ENCODE results near the gene RNF5. TPM values are rescaled to one million over a fixed set of nuclear protein-coding genes. Genes with fewer than 3 reads are reported as not detected.
A peak's percentile ranks its signal among the peaks of the same experiment; 100 is the strongest.

RNF5 gene
- total and polyA plus RNA-seq, 9 of the 15 experiments (the other 6 are each of a cell fraction or from before 2014, with no cell fraction given) = 62.2 to 245 (median 129) TPM

- TF ChIP-seq CBFA2T3 (IDR thresholded peaks at IDR 0.05) (no peak), ZNF444 (CRISPR knock-in tag; IDR thresholded peaks at IDR 0.05) (peak; percentile 79; the same call in 1 of the 2 replicates), HDAC6 (IDR thresholded peaks at IDR 0.05; ENCODE audit: low read depth, low read length) (no peak), TFE3 (CRISPR knock-in tag; IDR thresholded peaks at IDR 0.05) (no peak; the same call in 1 of the 2 replicates), TAF7 (tag; IDR thresholded peaks at IDR 0.05) (peak; percentile 41; the same call in 1 of the 2 replicates), LEF1 (IDR thresholded peaks at IDR 0.05) (peak; percentile 91; the same call in 1 of the 2 replicates), TOE1 (IDR thresholded peaks at IDR 0.05; ENCODE audit: borderline replicate concordance) (no peak), TOE1 (CRISPR knock-in tag; IDR thresholded peaks at IDR 0.05; ENCODE audit: borderline replicate concordance, low read depth) (no peak), USF1 (CRISPR knock-in tag; IDR thresholded peaks at IDR 0.05) (no peak), ZNF57 (CRISPR knock-in tag; IDR thresholded peaks at IDR 0.05) (no peak), CHD4 (IDR thresholded peaks at IDR 0.05; ENCODE audit: insufficient read depth, insufficient replicate concordance, low read depth, low read length, poor library complexity, severe bottlenecking) (no peak), ARID2 (IDR thresholded peaks at IDR 0.05) (no peak), ZBTB26 (CRISPR knock-in tag; IDR thresholded peaks at IDR 0.05) (0 out of 2 replicates have a peak, but pooled peaks have one; percentile 59), ELF4 (CRISPR knock-in tag; IDR thresholded peaks at IDR 0.05) (peak; percentile 82), USF2 (CRISPR knock-in tag; IDR thresholded peaks at IDR 0.05) (no peak), NCOR1 (IDR thresholded peaks at IDR 0.05) (peak; percentile 35; the same call in 1 of the 2 replicates), ZNF586 (CRISPR knock-in tag; conservative IDR thresholded peaks at IDR 0.05) (no peak), RBM34 (IDR thresholded peaks at IDR 0.05; ENCODE audit: borderline replicate concordance, insufficient read depth, low read length) (no peak), FOXK2 (conservative IDR thresholded peaks at IDR 0.05 in 1 of 2, IDR thresholded peaks at IDR 0.05 in 1 of 2; ENCODE audit: low read depth in 2 of 2) (peak; percentile 89 to 96), ZNF830 (CRISPR knock-in tag; IDR thresholded peaks at IDR 0.05) (no peak), BRD9 (IDR thresholded peaks at IDR 0.05; ENCODE audit: low read depth, partially characterized antibody) (no peak), KDM4B (IDR thresholded peaks at IDR 0.05; ENCODE audit: borderline replicate concordance in 2 of 2, low read depth in 1 of 2) (0 out of 4 replicates have a peak, but pooled peaks of 1 of the 2 experiments have one; percentile 42), NR3C1 (CRISPR knock-in tag; IDR thresholded peaks at IDR 0.05) (no peak), ZBTB17 (CRISPR knock-in tag; IDR thresholded peaks at IDR 0.05) (peak; percentile 64; the same call in 1 of the 2 replicates)
Observed at GRCh38 chr6:32192608-32193039, 14.4 kb downstream of the RNF5 start, which contains the start of gene GPSM3 (continued).

Data from K562 (cell line).